CD4-positive, alpha-beta T cell (primary cell): ENCODE data around the gene CSTF3. TPM values are rescaled to one million over a fixed set of nuclear protein-coding genes. Genes with fewer than 3 reads are reported as not detected.

ENCODE experiments used
- ATAC-seq: fragments of 200-7000 bp; cut with Tn5 transposase; one replicate; pipeline ENCODE4 v1.10.0; 2022; ENCODE audit warnings: mild to moderate bottlenecking; ENCODE audit not compliant: poor library complexity
- CTCF ChIA-PET: fragments of 350-600 bp; sonication (Branson Sonifier 250); formaldehyde crosslinking; loops from one replicate; lab custom pipeline; 2021; ENCODE audit warnings: antibody characterized with exemption, inconsistent platforms; lab: Charles Lee
- POLR2A ChIA-PET: fragments of 350-600 bp; sonication (Branson Sonifier 250); formaldehyde crosslinking; loops from one replicate; lab custom pipeline; 2021; ENCODE audit warnings: antibody characterized with exemption, inconsistent platforms; lab: Charles Lee
- DNase-seq, 14 experiments: peaks; one replicate each; pipeline ENCODE4 v3.0.0-alpha.2; 2013 to 2020; ENCODE audit warnings: mixed read lengths in 2 of 14
- H3K27ac ChIP-seq, 2 donors: one replicate each; pipeline versions ENCODE4 v1.5.1 to v1.7.0; 2013; ENCODE audit warnings: low read length in 2 of 2, low read depth in 1 of 2, mild to moderate bottlenecking in 1 of 2
- H3K27me3 ChIP-seq, 2 experiments: 1 replicate in 1 of 2; 2 replicates in 1 of 2; pipeline versions ENCODE4 v1.6.1 to v1.7.0; 2013; ENCODE audit warnings: low read length in 2 of 2, control low read depth in 1 of 2, mild to moderate bottlenecking in 1 of 2, moderate library complexity in 1 of 2; ENCODE audit not compliant: insufficient read depth in 2 of 2, control insufficient read depth in 1 of 2
- H3K36me3 ChIP-seq: one replicate; pipeline ENCODE4 v1.6.1; 2013; ENCODE audit warnings: low read length, control low read depth; ENCODE audit not compliant: insufficient read depth
- H3K4me1 ChIP-seq: one replicate; pipeline ENCODE4 v1.6.1; 2013; ENCODE audit warnings: low read length, control low read depth; ENCODE audit not compliant: insufficient read depth
- H3K4me3 ChIP-seq: one replicate; pipeline ENCODE4 v1.5.1; 2013; ENCODE audit warnings: mild to moderate bottlenecking, low read length, moderate library complexity
- H3K9me3 ChIP-seq, 2 experiments: 1 replicate in 1 of 2; 2 replicates in 1 of 2; pipeline versions ENCODE4 v1.6.1 to v1.7.0; 2013; ENCODE audit warnings: low read length in 2 of 2, mild to moderate bottlenecking in 2 of 2, control low read depth in 1 of 2, moderate library complexity in 1 of 2; ENCODE audit not compliant: control insufficient read depth in 1 of 2, insufficient read depth in 1 of 2
- H3K27ac Mint-ChIP-seq: one replicate; pipeline ENCODE4 v1.8.0; 2020; ENCODE audit warnings: mixed read lengths
- H3K27me3 Mint-ChIP-seq: one replicate; pipeline ENCODE4 v1.8.0; 2021; ENCODE audit warnings: mixed read lengths
- H3K36me3 Mint-ChIP-seq: one replicate; pipeline ENCODE4 v1.8.0; 2021; ENCODE audit warnings: low read depth, mixed read lengths
- H3K4me1 Mint-ChIP-seq: one replicate; pipeline ENCODE4 v1.8.0; 2021; ENCODE audit warnings: low read depth, mixed read lengths
- H3K4me3 Mint-ChIP-seq: one replicate; pipeline ENCODE4 v1.8.0; 2020; ENCODE audit warnings: mild to moderate bottlenecking, mixed read lengths
- H3K9me3 Mint-ChIP-seq: one replicate; pipeline ENCODE4 v1.8.0; 2020; ENCODE audit warnings: mixed read lengths
- intact Hi-C, 2 experiments: fragments of 100-400 bp; cut with DNase I in 1 of 2; cut with micrococcal nuclease in 1 of 2; formaldehyde crosslinking; loops; one replicate each; pipeline versions ENCODE4 v1.15.1 to v1.9.0; 2023 to 2025; cut with DNase I, micrococcal nuclease
- total RNA-seq, 174 experiments: library from RNA in 2 of 174; stranded (reverse) in 2 of 174; gene quantifications; one replicate each; pipeline ENCODE4 v1.2.3 and lab custom pipeline; 2021 to 2026
- TF ChIP-seq, protein P1 (sequence below): fragments of 200-600 bp; IDR thresholded peaks from one replicate; pipeline ENCODE4 v1.8.0; 2022; ENCODE audit warnings: antibody characterized with exemption, mild to moderate bottlenecking

CSTF3 gene
- total RNA-seq, 2 experiments from 2014 or later: 6.4 to 9.9 TPM

DNA sequence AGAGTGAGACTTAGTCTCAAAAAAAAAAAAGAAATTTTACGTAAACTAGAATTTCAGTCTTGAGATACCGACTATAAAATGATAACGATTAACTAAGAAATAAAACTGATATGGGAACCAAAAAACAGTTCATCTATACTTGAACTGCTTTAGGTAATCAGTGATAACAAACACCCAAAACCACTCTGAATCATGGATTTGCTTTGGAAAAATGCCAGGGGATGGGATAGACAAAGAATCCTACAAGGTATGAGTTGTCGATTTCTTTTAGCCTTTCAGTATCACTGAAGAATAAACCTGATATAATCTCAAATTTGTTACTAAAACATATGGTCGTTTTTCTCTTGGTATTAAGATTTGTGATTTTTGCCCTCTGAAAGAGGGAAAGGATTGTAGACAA lies 13.7 kb downstream of the CSTF3 start:
- Mint-ChIP-seq H3K27ac (no peak overlapping the region), H3K4me1 (peaks cover 40% of the 10 kb centered on the region), H3K36me3 (peaks cover 33% of the 10 kb centered on the region), H3K4me3 (no peak overlapping the region), H3K9me3 (no peaks in the 10 kb centered on the region), H3K27me3 (no peaks in the 10 kb centered on the region)
- TF ChIP-seq, protein P1, sequence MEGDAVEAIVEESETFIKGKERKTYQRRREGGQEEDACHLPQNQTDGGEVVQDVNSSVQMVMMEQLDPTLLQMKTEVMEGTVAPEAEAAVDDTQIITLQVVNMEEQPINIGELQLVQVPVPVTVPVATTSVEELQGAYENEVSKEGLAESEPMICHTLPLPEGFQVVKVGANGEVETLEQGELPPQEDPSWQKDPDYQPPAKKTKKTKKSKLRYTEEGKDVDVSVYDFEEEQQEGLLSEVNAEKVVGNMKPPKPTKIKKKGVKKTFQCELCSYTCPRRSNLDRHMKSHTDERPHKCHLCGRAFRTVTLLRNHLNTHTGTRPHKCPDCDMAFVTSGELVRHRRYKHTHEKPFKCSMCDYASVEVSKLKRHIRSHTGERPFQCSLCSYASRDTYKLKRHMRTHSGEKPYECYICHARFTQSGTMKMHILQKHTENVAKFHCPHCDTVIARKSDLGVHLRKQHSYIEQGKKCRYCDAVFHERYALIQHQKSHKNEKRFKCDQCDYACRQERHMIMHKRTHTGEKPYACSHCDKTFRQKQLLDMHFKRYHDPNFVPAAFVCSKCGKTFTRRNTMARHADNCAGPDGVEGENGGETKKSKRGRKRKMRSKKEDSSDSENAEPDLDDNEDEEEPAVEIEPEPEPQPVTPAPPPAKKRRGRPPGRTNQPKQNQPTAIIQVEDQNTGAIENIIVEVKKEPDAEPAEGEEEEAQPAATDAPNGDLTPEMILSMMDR: no peak
- CTCF ChIA-PET: no interaction called here
- no peak overlapping the region for H3K4me3 ChIP-seq
- H3K9me3 ChIP-seq: no peaks in the 10 kb centered on the region
- H3K36me3 ChIP-seq: peaks cover 14% of the 10 kb centered on the region
- no peaks in the 10 kb centered on the region for H3K4me1 ChIP-seq
- H3K27me3 ChIP-seq: no peaks in the 10 kb centered on the region
- DNase-seq (no peak), ATAC-seq (no peak)
- no peak overlapping the region for H3K27ac ChIP-seq
- intact Hi-C loops: no loop called here
- POLR2A ChIA-PET: interaction anchor here (2.0 kb wide), 1 partner anchor 14 kb away, joined by 4 read pairs; the partner anchor contains the start of gene CSTF3

DNA sequence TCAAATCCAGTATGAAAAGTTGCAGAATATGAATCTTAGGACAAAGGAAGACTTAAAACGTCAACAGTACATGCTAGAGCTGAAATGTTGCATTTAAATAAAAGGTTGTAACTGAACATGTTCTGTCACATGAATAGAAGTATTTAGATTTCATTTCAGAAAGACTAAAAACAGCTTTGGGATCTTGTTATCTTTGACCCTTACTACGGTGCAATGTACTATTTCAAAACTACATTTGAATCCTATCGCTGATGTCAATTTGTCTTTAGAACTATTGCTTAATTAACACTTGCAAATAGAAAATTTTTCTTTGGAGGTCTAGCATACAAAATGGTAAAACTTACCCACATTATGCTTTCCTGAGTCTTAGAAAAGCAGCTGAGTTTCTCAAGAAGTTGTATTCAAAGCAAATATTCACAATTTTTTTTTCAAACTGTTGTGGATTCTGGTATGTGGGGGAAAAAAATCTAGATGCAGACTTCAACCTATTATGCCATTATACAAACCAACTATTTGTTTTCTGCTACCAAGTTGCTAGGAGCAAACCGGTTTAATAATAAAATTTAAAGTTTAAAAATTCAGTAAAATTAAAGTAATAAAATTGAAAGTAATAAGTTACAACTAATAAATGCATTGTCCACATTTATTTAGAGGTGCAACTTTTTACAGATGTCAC lies 25.4 kb downstream of the CSTF3 start:
- Histone ChIP-seq H3K27ac (no peak overlapping the region), H3K27me3 (no peaks in the 10 kb centered on the region), H3K4me3 (no peak overlapping the region), H3K9me3 (no peaks in the 10 kb centered on the region), H3K36me3 (peaks cover 23% of the 10 kb centered on the region), H3K4me1 (no peaks in the 10 kb centered on the region)
- H3K4me3 Mint-ChIP-seq: no peak overlapping the region
- peaks cover 41% of the 10 kb centered on the region for H3K36me3 Mint-ChIP-seq
- no peak for ATAC-seq
- POLR2A ChIA-PET: no interaction called here
- H3K27me3 Mint-ChIP-seq: no peaks in the 10 kb centered on the region
- H3K4me1 Mint-ChIP-seq: peaks cover 14% of the 10 kb centered on the region
- H3K9me3 Mint-ChIP-seq: no peaks in the 10 kb centered on the region
- intact Hi-C loops: no loop called here
- DNase-seq: no peak
- H3K27ac Mint-ChIP-seq: no peak overlapping the region
- CTCF ChIA-PET: interaction anchor here (1.3 kb wide), 1 partner anchor 18 kb away, joined by 3 read pairs; no protein-coding TSS in a partner anchor
- TF ChIP-seq, protein P1: no peak

DNA sequence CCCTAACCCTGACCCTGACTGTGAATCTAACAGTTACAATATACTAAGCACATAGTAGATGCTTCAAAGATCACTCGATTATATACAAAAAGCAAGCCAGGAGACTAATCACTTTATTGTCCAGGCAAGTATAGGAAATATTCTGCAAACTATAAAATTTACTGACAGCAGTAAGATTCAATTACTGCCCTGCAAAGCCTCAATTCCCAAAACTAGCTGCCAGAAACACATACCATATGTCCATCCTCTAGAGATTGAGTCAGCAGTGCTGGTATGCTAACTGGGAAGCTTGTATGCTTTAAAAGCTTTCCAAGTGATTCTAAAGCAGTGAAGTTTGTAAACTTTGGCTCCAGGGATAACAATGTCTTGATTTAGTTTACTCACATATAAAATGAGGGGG lies 26.1 kb downstream of the CSTF3 start:
- TF ChIP-seq, protein P1: no peak
- H3K4me1 ChIP-seq: no peaks in the 10 kb centered on the region
- peaks cover 12% of the 10 kb centered on the region for H3K4me1 Mint-ChIP-seq
- no peak overlapping the region for H3K4me3 ChIP-seq
- DNase-seq (no peak), ATAC-seq (no peak)
- no peaks in the 10 kb centered on the region for H3K27me3 ChIP-seq
- H3K36me3 Mint-ChIP-seq: peaks cover 35% of the 10 kb centered on the region
- H3K36me3 ChIP-seq: peaks cover 19% of the 10 kb centered on the region
- POLR2A ChIA-PET: no interaction called here
- no peaks in the 10 kb centered on the region for H3K9me3 ChIP-seq
- no peaks in the 10 kb centered on the region for H3K9me3 Mint-ChIP-seq
- intact Hi-C loops: no loop called here
- H3K4me3 Mint-ChIP-seq: no peak overlapping the region
- CTCF ChIA-PET: interaction anchor here (1.3 kb wide), 1 partner anchor 18 kb away, joined by 3 read pairs; no protein-coding TSS in a partner anchor
- H3K27me3 Mint-ChIP-seq: no peaks in the 10 kb centered on the region
- no peak overlapping the region for H3K27ac ChIP-seq
- no peak overlapping the region for H3K27ac Mint-ChIP-seq
